Measurements from ENCODE around the gene GINS1.

- TF ChIP-seq JARID2 (CRISPR knock-in tag; IDR thresholded peaks at IDR 0.05; ENCODE audit: insufficient replicate concordance) (no peak), CTCF (CRISPR knock-in tag; IDR thresholded peaks at IDR 0.05) (no peak), MYC (CRISPR knock-in tag; IDR thresholded peaks at IDR 0.05; ENCODE audit: borderline replicate concordance) (no peak), ZNF879 (CRISPR knock-in tag; IDR thresholded peaks at IDR 0.05) (no peak), FIP1L1 (IDR thresholded peaks at IDR 0.05; ENCODE audit: borderline replicate concordance, insufficient read depth, low read depth, low read length) (no peak), ZFP36L2 (CRISPR knock-in tag; IDR thresholded peaks at IDR 0.05) (no peak), POLR2A (IDR thresholded peaks at IDR 0.05; ENCODE audit: insufficient read depth in 1 of 2, low read depth in 2 of 2, low read length in 2 of 2) (no peak), MTA1 (CRISPR knock-in tag; IDR thresholded peaks at IDR 0.05; ENCODE audit: borderline replicate concordance) (no peak), CBX2 (IDR thresholded peaks at IDR 0.05; ENCODE audit: low read depth, low read length) (no peak), CBX2 (CRISPR knock-in tag; IDR thresholded peaks at IDR 0.05; ENCODE audit: low read depth) (no peak), ZMYM4 (CRISPR knock-in tag; IDR thresholded peaks at IDR 0.05) (no peak), ZNF468 (CRISPR knock-in tag; IDR thresholded peaks at IDR 0.05) (no peak)
Observed at GRCh38 chr20:25408170-25408547, 686 bp downstream of the GINS1 start.

All from HepG2 (cell line).